LoVo (cell line): Measurements from ENCODE around the gene CYP2J2.
"Not testable (repeated sequence)": the region's sequence is repeated elsewhere in the genome, so short reads cannot be mapped to it uniquely, and the experiment has no call there.

Experiments
- DNase-seq: peaks from one replicate; pipeline ENCODE4 v3.0.0-alpha.2; 2016; ENCODE audit warnings: low spot score

Gene CYP2J2

DNA sequence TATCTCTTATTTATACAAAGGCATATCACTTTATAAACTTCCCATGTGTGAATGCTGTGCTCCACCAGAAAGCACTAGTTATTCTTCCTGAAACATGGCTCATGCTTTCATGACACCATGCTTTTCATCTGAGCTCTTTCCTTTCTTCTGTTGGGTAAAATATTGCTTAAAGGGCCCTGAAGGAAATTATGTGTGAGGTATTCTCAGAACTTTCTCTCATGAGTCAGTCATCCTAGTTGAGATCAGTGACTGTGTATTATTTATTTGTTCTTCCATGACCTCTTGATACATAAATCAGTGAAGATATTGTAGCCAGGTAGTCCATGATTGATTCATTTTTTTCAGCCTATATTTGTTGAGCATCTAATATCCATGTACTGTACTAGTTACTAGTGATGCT lies 54.8 kb downstream of the CYP2J2 start:
- no peak for DNase-seq

DNA sequence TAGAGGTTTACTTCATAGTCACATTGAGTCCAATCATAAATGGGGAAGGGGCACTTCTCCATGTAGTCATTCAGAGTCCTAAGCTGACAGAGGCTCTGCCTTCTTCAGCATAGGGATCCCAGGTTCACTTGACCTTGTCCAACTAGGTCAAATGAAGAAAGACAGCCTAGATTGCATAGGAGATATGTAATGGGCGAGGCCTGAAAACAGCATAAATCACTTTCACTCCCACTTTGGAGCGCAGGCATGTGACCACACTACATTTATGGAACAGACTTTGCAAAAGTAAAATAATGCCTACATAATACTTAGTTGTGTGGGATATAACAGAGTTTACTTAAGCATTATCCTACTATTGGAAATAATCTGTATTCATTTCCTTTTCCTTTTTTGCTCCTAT lies 60.1 kb downstream of the CYP2J2 start:
- DNase-seq = no peak

- DNase-seq = no peak
Measured at GRCh38 chr1:59857679-59858354, 68.8 kb downstream of the CYP2J2 start.

GRCh38 chr1:59856725-59857338 lies 69.7 kb downstream of the CYP2J2 start:
- DNase-seq = no peak

DNA sequence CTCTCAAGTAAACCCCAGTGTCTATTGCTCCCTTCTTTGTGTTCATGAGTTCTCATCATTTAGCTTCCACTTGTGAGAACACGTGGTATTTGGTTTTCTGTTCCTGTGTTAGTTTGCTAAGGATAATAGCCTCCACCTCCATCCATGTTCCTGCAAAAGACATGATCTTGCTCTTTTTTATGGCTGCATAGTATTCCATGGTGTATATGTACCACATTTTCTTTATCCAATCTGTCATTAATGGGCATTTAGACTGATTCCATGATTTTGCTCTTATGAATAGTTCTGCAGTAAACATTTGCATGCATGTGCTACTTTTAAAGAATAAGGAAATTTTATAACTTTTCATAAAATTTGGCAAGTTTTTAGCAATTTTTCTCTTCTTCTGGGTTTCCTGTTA lies 71.3 kb downstream of the CYP2J2 start:
- DNase-seq = not testable (repeated sequence)

GRCh38 chr1:59852117-59852516 lies 74.5 kb downstream of the CYP2J2 start:
- DNase-seq = no peak

DNA sequence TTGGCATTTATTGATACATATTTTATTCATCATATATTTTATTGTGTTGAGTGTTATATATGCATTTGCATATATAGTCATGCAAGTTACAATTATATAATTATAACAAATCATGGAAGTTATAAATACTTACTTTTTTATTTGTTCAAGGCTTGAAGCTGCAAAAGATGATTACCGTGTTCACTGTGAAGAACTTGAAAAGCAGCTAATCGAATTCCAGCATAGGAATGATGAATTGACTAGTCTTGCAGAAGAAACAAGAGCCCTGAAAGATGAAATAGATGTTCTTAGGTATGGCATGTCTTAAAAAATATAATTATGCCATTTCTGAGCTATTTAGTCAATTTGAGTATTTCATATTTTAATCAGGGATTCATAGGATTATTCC lies 79.7 kb downstream of the CYP2J2 start:
- no peak for DNase-seq

GRCh38 chr1:59846209-59846894 lies 80.2 kb downstream of the CYP2J2 start:
- DNase-seq = no peak

DNA sequence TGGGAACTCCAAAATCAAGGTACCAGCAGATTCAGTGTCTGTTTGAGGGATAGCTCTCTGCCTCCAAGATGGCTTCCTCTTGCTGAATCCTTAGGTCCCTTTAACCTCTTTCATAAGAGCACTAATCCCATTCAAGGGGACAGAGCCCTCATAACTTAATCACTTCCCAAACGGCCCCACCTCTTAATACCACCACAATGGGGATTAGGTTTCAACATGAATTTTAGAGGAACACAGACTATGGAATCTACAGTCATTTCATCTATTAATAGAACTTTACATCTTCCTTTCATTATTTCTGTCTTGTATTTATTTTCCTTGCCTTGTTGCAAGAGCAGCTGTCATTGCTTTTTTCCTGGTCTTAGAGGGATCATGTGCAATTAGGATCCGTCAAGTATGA lies 81.5 kb downstream of the CYP2J2 start:
- DNase-seq = no peak
